Measurements from ENCODE around the gene RBM47. TPM values are rescaled to one million over a fixed set of nuclear protein-coding genes. Genes with fewer than 3 reads are reported as not detected.

Gene RBM47
- total and polyA plus RNA-seq, 2 donors (not counting 1 experiment from before 2014, with no cell fraction given), result 0.14 to 1.8 TPM

DNA sequence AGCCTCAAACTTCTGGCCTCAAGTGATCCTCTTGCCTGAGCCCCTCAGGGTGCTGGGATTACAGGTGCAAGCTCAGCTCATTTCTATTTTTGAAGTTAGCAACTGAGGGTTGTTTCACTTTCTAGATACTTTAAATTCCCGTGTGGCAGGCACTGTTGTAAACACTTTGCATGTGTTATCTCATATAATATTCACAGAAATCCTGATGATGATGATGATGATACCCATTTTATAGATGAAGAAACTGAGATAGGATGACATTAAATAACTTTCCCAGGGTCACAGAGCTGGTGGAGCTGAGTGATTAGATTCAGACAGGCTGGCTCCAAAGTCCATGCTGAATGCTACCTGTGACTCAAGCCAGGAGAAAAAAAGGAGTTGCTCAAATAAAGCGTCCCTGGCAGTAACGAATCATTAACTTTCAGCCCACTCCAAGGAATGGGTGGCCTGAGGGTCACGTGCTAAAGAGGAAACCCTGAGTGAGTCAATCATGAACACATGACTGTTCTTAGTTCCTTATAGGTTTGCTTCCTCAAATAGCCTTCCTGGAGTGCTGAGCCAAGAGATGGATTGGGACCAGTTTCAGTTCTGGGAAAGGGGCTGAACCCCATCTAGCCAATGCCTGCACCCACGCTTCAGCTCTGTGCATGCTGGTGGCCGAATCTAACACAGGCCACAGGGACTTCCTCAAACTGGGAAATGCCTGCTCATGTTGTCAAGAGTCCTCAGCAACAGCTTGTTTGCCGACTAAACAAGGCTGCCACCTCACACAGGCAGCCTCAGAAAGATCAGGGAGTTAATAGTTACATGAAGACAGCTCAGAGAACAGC is 52.8 kb downstream of the RBM47 start:
- TF ChIP-seq, protein P1, sequence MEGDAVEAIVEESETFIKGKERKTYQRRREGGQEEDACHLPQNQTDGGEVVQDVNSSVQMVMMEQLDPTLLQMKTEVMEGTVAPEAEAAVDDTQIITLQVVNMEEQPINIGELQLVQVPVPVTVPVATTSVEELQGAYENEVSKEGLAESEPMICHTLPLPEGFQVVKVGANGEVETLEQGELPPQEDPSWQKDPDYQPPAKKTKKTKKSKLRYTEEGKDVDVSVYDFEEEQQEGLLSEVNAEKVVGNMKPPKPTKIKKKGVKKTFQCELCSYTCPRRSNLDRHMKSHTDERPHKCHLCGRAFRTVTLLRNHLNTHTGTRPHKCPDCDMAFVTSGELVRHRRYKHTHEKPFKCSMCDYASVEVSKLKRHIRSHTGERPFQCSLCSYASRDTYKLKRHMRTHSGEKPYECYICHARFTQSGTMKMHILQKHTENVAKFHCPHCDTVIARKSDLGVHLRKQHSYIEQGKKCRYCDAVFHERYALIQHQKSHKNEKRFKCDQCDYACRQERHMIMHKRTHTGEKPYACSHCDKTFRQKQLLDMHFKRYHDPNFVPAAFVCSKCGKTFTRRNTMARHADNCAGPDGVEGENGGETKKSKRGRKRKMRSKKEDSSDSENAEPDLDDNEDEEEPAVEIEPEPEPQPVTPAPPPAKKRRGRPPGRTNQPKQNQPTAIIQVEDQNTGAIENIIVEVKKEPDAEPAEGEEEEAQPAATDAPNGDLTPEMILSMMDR (conservative IDR thresholded peaks at IDR 0.05 in 1 of 2, IDR thresholded peaks at IDR 0.05 in 1 of 2; ENCODE audit: low read depth in 1 of 2, low read length in 2 of 2), result no peak
- no peak for TF ChIP-seq EZH2 (IDR thresholded peaks at IDR 0.05; ENCODE audit: low read length, missing control alignments)
- H2AFZ ChIP-seq (ENCODE audit: low read length), result peak overlapping the region; percentile 79
- no peaks in the 10 kb centered on the region for H3K4me1 ChIP-seq (ENCODE audit: control insufficient read depth, extremely low read depth, insufficient read depth, low read length)
- peak overlapping the region; percentile 57 for H3K4me2 ChIP-seq (ENCODE audit: extremely low read depth, insufficient read depth, low read length)
- no peaks in the 10 kb centered on the region for H3K9me3 ChIP-seq (ENCODE audit: control insufficient read depth, insufficient read depth, low read depth, low read length)
- H3K9ac ChIP-seq (ENCODE audit: insufficient read depth, low read length), result no peak overlapping the region
- H3K27me3 ChIP-seq (ENCODE audit: control insufficient read depth, insufficient read depth, low read length), result no peaks in the 10 kb centered on the region
- peak; percentile 84 to 96 for DNase-seq (ENCODE audit: low read depth in 2 of 2)
- H4K20me1 ChIP-seq (ENCODE audit: control insufficient read depth, extremely low read depth, insufficient read depth, low read length), result no peaks in the 10 kb centered on the region
- H3K4me3 ChIP-seq (replicated peaks in 1 of 4; ENCODE audit: control extremely low read depth in 1 of 4, insufficient read depth in 1 of 4, low read depth in 3 of 4, low read length in 4 of 4), result peak overlapping the region in 1 of 4 experiments; percentile 27
- H3K79me2 ChIP-seq (ENCODE audit: control insufficient read depth, insufficient read depth, low read length), result no peaks in the 10 kb centered on the region
- H3K27ac ChIP-seq (ENCODE audit: insufficient read depth, low read length), result peak overlapping the region; percentile 76
- H3K36me3 ChIP-seq (ENCODE audit: control insufficient read depth, insufficient read depth, low read length), result no peaks in the 10 kb centered on the region

GRCh38 chr4:40575846-40576245 is 53.8 kb downstream of the RBM47 start:
- no peaks in the 10 kb centered on the region for H3K9me3 ChIP-seq (ENCODE audit: control insufficient read depth, insufficient read depth, low read depth, low read length)
- no peak overlapping the region for H3K9ac ChIP-seq (ENCODE audit: insufficient read depth, low read length)
- no peaks in the 10 kb centered on the region for H3K36me3 ChIP-seq (ENCODE audit: control insufficient read depth, insufficient read depth, low read length)
- H3K27me3 ChIP-seq (ENCODE audit: control insufficient read depth, insufficient read depth, low read length), result no peaks in the 10 kb centered on the region
- H4K20me1 ChIP-seq (ENCODE audit: control insufficient read depth, extremely low read depth, insufficient read depth, low read length), result no peaks in the 10 kb centered on the region
- no peak for DNase-seq (ENCODE audit: low read depth in 2 of 2)
- no peaks in the 10 kb centered on the region for H3K79me2 ChIP-seq (ENCODE audit: control insufficient read depth, insufficient read depth, low read length)
- H3K27ac ChIP-seq (ENCODE audit: insufficient read depth, low read length), result no peak overlapping the region
- no peaks in the 10 kb centered on the region for H3K4me1 ChIP-seq (ENCODE audit: control insufficient read depth, extremely low read depth, insufficient read depth, low read length)
- H3K4me3 ChIP-seq (replicated peaks in 1 of 4; ENCODE audit: control extremely low read depth in 1 of 4, insufficient read depth in 1 of 4, low read depth in 3 of 4, low read length in 4 of 4), result no peak overlapping the region
- TF ChIP-seq, protein P1 (conservative IDR thresholded peaks at IDR 0.05 in 1 of 2, IDR thresholded peaks at IDR 0.05 in 1 of 2; ENCODE audit: low read depth in 1 of 2, low read length in 2 of 2), result no peak
- TF ChIP-seq EZH2 (IDR thresholded peaks at IDR 0.05; ENCODE audit: low read length, missing control alignments), result no peak
- no peak overlapping the region for H2AFZ ChIP-seq (ENCODE audit: low read length)
- no peak overlapping the region for H3K4me2 ChIP-seq (ENCODE audit: extremely low read depth, insufficient read depth, low read length)

- no peak for TF ChIP-seq EZH2 (IDR thresholded peaks at IDR 0.05; ENCODE audit: low read length, missing control alignments)
- TF ChIP-seq, protein P1 (conservative IDR thresholded peaks at IDR 0.05 in 1 of 2, IDR thresholded peaks at IDR 0.05 in 1 of 2; ENCODE audit: low read depth in 1 of 2, low read length in 2 of 2), result no peak
- Histone ChIP-seq H3K27me3 (ENCODE audit: control insufficient read depth, insufficient read depth, low read length) (no peaks in the 10 kb centered on the region), H3K9ac (ENCODE audit: insufficient read depth, low read length) (no peak overlapping the region), H3K4me2 (ENCODE audit: extremely low read depth, insufficient read depth, low read length) (no peak overlapping the region), H3K4me3 (replicated peaks in 1 of 4; ENCODE audit: control extremely low read depth in 1 of 4, insufficient read depth in 1 of 4, low read depth in 3 of 4, low read length in 4 of 4) (no peak overlapping the region), H2AFZ (ENCODE audit: low read length) (no peak overlapping the region), H4K20me1 (ENCODE audit: control insufficient read depth, extremely low read depth, insufficient read depth, low read length) (no peaks in the 10 kb centered on the region), H3K79me2 (ENCODE audit: control insufficient read depth, insufficient read depth, low read length) (no peaks in the 10 kb centered on the region), H3K4me1 (ENCODE audit: control insufficient read depth, extremely low read depth, insufficient read depth, low read length) (no peaks in the 10 kb centered on the region), H3K27ac (ENCODE audit: insufficient read depth, low read length) (no peak overlapping the region), H3K36me3 (ENCODE audit: control insufficient read depth, insufficient read depth, low read length) (no peaks in the 10 kb centered on the region), H3K9me3 (ENCODE audit: control insufficient read depth, insufficient read depth, low read depth, low read length) (no peaks in the 10 kb centered on the region)
- no peak for DNase-seq (ENCODE audit: low read depth in 2 of 2)
These were observed 55.9 kb downstream of the RBM47 start for GRCh38 chr4:40573593-40574311.
